GM03348 (cell line): ENCODE results near the gene GRK3.
"Not testable (repeated sequence)": the region's sequence is repeated elsewhere in the genome, so short reads cannot be mapped to it uniquely, and the experiment has no call there.

Source experiments
- DNase-seq: peaks from one replicate; pipeline ENCODE4 v3.0.0; 2012; ENCODE audit warnings: low spot score

GRK3 gene

DNA sequence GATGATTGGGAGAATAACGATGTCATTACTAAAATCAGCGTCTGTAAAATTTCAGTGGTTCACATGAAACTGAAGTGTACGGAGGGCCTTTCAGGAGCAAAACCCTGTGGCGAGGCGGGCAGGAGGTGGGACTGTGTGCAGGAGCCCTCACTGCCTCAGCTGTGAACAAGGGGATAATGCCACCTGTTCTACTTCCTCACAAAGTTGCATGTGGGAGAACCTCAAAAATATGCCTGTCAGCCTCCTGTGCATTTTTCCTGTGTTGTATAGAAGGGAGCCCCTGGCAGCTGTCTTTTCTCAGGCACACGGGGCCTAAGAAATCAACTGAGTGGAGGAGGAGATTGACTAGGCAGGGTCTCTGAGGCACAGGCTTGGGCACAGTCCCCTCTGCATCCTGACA lies 134.5 kb downstream of the GRK3 start:
- no peak for DNase-seq

DNA sequence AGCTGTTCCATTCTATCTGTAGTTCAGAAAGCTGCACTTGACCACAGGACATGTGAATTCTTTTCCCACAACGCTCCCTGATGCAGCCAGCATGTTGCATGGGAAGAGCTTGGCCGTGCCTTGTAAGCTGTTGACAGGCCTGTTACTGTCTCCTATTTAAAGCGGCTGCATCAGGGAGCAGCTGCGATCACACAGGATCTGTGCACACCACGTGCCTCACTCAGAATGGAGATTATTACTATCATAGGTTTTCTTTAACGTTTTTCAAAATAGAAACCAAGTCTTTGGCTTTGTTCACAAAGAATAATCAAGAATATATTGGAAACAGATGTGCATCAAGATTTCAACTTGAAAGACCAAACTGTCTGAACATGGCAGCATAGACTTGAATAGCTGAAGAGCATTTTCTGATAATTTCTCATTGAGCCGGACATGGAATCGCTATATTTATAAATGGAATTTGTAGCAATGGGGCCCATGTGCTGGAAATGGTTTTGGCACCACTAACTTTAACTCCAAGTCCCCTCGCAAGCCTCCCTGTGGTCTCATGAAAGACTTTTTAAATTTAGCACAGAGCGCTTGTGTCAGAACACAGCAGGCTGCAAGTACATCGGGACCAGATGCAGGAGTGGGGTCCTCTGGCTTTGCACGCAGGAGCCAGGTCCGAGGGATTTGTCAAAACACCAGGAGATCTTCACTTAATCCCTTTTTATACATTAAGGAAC lies 136.7 kb downstream of the GRK3 start:
- peak; percentile 31 for DNase-seq

DNA sequence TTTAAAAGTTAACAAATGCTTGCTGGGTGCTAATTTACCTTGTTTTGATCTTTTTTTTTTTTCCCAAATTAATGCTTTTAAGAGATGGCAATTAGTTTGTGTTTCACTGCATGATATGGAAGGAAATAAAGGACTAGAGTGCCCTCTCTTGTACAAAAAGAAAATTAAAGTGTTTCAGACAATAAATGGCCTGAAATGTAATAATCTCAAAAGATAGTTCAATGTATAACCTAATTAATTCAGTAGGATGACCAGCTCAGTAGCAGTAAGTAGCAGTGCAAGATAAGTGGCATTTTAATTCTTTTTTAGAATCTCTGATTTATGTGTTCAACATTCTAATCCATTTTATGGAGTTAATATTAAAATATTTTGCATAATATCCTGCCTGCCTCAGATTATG lies 137.6 kb downstream of the GRK3 start:
- peak; percentile 29 for DNase-seq

DNA sequence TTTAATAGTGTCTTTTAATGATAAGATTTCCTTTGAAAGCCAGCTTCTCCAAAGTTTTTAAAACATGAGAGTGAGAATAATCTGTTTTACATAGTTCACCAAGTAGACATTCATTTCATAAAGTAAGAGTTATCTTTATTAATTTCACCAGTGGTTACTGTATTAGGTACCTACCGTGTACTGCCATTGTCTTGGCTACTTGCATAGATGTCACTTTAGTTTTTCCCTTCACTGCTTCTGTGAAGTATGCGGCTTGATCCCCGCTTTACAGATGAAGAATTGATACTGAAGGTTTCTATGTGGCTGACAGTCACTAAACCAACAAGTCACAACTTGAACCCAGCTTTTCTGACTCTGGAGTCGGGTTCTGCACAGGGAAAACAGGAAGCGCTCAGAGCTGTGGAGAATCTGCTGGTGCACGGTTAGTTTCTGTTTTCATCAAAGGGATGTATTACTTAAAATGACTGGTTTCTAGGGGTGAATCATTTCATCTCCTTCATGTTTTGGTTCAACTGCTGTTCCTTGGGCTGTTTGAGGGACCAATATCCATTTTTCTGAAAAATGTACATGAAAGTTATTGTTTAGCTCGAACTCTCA lies 138.2 kb downstream of the GRK3 start:
- DNase-seq: no peak

DNA sequence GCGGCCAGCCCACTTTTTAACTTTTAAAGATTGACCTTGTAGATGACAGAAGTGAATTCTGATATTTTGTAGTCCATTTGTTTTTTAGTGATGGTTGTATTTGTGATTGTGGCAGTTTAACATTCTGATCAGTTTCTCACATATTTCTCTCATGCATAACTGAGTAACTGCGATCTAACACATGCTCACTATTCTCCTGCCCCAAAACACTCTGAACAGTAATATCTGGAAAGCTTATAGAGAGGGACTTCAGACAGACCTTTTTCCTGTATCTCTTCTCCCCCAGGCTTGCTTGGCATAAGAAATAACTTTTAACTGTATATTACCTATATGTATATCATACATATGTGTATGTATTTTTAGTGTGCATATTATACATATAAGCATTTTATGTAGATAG lies 140.2 kb downstream of the GRK3 start:
- no peak for DNase-seq

DNA sequence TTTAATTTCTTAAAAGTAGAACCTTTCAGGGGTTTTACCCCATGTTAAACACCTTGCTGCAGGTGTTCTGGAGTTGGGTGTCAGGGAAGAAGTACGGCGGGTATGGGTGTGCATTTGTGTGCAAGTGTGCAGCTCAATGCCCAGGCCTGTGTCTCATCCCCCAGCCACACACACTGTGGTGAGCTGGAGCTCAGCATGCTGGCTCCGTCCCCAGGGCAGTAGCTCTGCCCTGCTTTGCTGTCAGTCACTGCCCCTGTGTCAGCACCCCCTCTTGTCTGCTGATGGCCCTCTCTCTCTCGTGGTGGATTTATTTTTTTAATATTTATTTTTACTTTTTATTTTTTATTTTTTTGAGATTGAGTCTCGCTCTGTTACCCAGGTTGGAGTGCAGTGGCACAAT lies 141.7 kb downstream of the GRK3 start:
- DNase-seq: no peak

DNA sequence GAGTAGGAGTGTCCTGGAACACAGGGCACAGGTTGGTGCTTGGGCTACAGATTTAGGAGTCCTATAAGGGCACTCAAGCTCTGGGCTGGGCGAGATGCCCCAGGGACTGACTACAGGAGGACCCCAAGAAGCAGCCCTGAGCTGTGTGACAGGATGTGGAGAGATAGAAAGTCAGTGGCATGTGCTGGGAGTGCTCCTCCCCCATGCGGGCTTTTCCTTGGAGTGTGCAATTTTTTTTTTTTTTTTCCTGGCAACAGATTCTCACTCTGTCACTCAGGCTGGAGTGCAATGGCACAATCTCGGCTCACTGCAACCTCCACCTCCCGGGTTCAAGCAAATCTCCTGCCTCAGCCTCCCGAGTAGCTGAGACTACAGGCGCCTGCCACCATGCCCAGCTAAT lies 144.0 kb downstream of the GRK3 start:
- DNase-seq: not testable (repeated sequence)

DNA sequence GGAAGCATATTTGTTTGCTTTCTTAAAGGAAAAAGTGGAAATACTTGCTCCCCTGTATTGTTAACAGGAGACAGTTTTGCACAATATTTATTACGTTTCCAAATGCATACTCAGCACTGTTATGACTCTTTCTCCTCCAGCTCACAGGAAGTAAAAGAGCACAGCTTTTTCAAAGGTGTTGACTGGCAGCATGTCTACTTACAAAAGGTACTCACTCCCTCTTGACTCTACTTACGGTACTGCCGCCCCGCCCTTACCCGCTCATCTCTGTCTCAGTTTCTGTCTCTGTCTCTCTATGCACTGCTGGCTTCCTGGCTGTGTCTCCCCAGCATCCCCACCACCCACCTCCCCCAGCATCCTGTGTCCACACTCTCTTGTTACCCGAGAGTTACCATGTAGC lies 145.3 kb downstream of the GRK3 start:
- no peak for DNase-seq

DNA sequence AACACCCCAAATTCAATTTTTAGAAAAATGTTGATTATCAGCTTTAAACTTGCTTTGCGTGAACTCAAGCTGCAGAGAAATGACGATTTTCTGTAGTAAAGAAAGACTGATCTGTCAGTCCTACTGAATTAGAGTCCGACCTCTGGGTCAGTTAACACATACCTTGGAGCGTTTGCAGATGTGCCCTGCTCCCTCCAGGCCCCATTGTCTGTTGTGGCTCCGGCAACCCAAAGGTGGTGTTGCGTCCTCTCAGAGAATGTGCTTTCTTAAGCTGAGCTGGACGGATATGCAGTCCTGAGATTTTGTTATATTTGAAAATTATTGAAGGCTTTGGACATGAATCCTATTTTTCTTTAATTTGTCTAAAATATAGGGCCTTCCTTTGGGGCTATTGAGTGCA lies 146.0 kb downstream of the GRK3 start:
- DNase-seq: no peak

DNA sequence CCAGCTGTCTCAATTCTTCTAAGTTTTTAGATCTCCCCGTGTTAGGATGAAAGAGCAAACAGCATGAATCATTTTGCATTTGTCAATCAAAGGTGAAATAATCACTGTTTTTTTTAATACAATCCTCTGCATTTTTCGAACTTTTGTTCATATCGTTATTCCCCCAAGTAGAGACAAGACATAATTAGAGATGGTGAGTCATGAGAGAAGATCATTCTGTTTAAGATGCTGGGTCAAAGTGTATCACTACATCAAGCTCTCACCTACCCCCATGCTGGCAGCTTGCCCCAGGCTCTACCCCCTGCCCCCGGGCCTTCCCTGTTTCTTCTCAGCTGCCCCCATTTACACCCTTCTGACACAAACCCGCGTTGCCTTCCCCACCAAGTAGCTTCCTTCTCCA lies 147.0 kb downstream of the GRK3 start:
- no peak for DNase-seq

DNA sequence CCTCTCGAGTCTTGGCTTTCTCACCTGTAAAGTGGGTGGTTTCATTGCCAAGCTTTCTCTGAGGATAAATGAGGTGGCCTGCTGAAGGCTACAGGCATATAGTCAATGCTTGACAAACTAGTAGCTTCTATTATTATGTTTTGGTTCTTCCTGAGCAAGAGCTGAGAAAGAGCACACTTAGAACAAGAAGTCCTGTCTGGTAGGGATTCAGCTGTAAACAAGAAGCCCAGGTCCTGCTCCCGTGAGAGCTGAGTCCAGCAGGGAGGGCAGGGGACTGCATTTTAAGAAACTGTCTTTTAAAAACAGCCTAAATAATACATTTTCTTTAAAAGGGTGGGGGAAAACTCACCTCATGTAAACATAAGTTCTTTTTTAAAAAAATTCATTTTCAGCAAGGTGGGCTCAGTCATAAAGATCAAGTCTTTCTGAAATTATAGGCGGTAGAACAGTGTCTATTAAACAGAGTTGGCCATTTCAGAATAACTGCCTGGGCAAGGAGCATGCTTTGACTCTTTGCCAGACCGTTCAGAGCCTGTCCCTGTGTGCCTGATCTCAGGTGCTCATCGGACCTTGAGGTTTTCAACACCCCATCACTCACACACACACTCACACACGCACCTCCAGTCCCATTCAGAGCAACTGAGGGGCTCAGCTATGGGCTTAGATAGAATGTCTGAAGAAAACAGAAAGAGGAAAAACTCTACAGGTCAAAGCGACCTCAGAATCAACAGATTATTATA lies 148.4 kb downstream of the GRK3 start:
- no peak for DNase-seq

DNA sequence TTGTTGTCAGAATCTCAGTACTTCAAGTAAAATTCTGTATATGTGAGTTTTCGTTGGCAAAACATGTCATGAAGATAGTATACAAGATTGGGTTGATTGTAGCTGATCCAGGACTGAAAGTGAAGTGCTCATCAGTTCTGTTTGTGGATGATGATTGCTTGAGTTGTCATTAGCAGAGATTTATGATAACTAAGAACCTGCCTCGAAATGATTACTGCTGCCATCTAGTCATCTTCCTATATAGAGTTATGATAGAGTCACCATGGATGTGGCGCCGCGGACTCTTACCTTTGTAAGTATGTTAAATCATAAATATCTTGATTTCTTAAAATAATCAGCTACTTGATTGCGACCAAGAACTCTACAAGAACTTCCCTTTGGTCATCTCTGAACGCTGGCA lies 149.6 kb downstream of the GRK3 start:
- DNase-seq: no peak

DNA sequence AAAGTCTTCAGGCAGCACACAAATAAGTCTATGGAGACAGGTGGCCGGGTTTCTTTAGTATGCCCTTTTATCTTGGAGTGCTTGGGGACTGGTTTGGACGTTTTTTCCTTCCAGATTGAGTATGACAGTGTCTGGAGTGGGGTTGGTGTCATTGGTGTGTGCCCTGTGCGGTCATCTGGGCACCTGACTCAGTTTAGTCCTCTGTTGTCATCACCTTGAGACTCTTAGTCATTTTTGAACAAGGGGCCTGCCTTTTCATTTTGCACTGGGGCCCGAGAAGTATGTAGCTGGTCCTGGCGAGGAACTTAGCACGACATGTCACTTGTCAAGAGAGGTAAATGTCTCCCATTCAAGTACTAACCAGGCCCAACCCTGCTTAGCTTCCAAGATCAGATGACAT lies 150.3 kb downstream of the GRK3 start:
- no peak for DNase-seq

DNA sequence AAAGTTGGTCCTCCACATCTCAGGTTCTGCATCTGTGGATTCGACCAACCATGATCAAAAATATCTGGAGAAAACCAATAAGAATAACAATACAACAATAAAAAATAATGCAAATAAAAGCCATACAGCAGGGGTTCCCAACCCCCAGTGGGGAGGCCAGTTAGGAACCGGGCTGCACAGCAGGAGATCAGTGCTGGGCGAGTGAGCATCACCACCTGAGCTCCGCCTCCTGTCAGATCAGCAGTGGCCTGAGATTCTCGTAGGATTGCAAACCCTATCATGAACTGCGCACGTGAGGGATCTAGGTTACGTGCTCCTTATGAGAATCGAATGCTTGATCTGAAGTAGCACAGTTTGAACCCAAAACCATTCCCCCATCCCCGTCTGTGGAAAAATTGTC lies 152.2 kb downstream of the GRK3 start:
- no peak for DNase-seq

DNA sequence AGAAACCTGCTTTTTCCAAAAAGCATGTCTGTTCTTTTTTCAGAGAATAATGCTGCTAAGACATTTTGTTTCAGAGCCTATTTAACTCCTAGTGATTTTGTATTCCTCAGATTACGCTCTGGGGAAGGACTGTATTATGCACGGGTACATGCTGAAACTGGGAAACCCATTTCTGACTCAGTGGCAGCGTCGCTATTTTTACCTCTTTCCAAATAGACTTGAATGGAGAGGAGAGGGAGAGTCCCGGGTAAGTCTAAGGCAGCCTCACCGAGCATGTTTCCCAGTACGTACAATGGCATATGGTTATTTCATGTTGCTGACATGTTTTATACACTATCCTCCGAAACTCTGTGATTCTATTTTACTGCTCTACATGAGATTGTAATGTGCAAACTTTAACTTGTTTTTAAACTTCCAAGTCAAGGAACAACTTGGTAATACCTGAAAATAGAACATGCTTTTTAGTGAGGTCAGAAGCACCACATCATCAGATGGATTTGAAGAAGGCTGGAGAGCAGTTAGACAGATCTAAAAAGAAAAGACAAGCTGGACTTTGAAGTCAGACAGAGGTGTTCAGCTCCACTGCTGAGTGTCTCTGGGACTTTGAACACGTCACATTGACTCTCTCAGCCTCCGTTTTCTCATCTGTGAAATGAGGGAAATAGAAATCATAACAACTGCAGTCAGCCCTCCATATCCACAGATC lies 153.8 kb downstream of the GRK3 start:
- no peak for DNase-seq

DNA sequence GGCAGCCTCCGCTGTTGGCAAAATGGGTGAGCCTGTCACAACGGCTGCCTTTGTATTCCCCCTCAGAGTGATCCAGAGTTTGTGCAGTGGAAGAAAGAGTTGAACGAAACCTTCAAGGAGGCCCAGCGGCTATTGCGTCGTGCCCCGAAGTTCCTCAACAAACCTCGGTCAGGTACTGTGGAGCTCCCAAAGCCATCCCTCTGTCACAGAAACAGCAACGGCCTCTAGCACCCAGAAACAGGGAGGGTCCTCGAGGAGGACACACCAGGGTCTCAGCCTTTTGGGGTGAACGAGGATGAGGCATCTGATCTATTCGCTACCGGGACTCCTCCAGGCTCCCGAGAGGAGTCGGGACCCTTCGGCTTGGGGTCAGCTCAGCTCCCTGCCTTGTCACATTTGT lies 157.7 kb downstream of the GRK3 start:
- no peak for DNase-seq

DNA sequence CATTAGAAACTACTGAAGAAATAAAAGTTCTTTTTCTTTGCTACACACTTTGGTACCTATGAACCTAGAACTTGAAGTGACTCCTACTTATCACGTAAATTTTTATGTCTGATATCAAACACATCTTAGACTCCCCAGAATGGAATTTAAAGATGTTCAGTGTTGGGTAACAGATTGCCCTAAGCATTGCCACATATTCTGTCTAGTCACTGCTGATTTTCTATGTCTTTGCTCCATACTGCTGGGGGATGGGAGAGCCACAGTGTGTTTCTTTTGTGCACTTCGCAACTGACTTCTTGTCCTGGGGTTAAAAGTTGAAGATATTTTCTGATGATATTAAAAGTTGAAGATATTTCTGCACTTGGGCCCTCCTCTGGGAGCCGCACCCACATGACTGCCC lies 158.2 kb downstream of the GRK3 start:
- DNase-seq: no peak

DNA sequence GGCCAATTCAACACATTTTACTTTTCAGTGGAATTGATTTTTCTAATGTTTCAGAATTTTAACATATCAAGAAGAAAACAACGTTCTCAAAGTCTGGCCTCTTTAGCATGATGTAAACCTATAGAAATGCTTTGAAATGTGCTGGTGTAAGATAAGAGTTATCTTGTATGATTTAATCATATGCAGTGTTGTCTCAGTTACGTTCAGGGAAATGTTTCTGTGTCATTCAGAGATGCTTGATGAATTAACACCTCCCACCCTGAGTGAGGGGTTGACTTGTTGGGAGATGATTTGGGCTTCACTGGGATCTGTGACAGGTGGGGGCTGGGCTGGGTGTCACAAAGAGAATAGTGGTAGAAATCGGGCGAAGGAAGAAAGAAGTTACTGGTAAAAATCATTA lies 161.8 kb downstream of the GRK3 start:
- no peak for DNase-seq

DNA sequence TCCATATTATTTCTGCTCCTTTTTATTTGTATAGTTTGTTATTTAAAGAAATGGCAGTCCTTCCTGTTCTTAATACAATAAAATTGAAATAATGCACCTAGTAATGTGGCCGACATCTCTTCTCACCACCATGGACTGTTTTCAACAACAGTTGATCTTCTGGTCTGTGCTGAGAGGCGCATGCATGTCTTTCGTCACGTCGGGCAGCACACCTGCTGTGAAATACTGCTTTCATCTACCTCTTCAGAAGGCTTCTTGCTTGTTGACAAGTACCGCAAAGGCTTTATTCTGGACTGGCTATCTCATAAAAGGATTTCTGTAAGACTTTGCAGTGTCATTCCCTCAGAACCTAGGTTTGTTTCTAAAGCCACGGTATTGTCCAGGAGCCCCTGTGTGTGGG lies 163.6 kb downstream of the GRK3 start:
- DNase-seq: no peak

DNA sequence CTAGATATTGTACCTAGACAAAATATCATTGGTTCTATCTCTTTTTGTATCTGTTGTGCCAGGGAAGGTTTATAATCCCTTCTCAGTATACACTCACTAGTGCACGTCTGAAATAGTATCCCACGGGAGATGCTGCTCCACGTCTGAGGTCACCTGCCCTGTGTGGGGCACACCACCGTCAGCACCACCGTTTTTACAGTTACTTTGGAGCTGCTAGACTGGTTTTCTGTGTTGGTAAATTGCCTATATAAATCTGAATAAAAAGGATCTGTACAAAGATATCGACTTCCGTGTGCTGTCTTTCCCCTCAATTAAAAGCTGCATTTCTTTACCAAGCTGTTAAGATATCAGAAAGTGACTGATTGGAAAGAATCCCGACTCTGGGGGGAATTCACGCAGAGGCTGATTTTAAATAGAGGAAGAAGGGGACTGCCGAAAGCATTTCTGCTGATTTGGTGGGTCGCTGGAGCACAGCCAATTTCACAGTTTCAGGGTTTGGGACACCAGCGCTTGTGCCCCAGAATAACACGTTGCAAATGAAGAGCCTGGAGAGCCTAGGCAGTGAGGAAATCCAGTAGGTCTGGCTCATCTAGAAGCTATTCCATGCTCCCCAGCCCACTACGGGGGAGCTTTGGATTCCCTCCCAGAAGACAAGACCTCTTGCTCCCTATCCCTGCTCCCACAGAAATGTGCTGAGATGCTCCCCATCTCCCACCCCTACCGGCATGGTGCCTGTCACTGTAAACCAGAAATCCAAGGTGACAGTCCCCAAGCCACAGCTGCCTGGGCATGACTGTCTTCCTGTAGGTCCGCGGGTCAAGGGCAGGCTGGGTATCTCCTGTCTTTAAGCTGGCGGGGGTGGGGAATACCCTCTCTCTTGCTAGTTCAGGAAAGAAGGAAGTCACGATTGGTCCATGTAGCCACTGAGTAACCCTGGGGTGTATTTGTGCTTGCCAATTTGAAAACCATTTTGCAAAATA lies 164.8 kb downstream of the GRK3 start:
- DNase-seq: no peak

DNA sequence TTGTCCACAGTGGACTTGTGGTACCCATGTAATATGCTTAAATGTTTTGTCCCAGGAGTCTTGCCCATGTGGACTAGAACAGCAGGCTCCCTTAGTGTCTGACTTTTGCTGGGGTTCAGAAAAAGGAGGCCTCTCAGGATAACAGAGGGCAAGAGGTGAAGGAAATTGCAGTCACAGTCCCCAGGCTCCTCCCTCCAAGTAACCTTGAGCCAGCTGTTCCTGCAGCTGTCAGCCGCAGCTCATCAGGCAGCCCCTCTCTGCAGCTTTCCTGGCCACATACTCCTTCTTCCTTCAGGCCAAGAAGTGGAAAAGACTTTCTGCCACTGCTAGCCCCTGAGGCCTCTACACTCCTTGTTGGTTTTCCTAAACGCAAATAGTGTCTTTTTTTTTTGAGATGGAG lies 171.2 kb downstream of the GRK3 start:
- DNase-seq: no peak
